GM20000 (cell line): Measurements from ENCODE around the gene INPP5F.
"Not testable (repeated sequence)": the region's sequence is repeated elsewhere in the genome, so short reads cannot be mapped to it uniquely, and the experiment has no call there.

ENCODE experiments used
- DNase-seq: peaks from one replicate; pipeline ENCODE4 v3.0.0; 2012; ENCODE audit warnings: low spot score
- TF ChIP-seq, protein P1 (sequence below): IDR thresholded peaks from 2 replicates; pipeline ENCODE4 v1.5.1; 2012; ENCODE audit warnings: mild to moderate bottlenecking, control low read depth; ENCODE audit errors: extremely low read depth, missing control alignments

Gene INPP5F

DNA sequence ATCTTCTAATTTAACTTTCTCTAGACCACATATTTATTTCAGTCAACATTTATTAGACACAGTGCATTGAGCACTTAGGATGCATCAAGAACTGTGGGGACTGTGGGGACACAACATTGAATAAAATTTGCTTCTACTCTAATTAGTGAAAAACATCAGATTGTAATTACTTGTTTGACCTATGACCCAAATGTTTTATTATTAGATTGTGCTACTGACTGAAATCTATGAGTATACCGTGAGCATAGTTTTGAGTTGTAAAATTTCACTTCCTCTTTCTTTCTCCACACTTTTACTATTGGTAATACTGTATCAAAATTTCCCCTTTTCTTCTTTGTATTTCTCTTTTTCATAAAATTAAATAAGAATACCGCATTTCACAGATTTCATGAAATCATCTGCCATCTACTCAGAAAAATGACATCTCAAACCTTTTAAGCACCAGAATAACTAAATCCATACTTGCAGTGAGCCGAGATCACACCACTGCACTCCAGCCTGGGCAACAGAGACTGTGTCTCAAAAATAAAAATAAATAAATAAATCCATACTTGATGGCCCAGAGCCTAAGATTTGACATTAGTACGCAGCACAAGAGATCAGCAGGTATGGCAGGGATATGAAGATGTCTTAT lies 25.4 kb upstream of the INPP5F start:
- peak; percentile 50 for DNase-seq
- TF ChIP-seq, protein P1, sequence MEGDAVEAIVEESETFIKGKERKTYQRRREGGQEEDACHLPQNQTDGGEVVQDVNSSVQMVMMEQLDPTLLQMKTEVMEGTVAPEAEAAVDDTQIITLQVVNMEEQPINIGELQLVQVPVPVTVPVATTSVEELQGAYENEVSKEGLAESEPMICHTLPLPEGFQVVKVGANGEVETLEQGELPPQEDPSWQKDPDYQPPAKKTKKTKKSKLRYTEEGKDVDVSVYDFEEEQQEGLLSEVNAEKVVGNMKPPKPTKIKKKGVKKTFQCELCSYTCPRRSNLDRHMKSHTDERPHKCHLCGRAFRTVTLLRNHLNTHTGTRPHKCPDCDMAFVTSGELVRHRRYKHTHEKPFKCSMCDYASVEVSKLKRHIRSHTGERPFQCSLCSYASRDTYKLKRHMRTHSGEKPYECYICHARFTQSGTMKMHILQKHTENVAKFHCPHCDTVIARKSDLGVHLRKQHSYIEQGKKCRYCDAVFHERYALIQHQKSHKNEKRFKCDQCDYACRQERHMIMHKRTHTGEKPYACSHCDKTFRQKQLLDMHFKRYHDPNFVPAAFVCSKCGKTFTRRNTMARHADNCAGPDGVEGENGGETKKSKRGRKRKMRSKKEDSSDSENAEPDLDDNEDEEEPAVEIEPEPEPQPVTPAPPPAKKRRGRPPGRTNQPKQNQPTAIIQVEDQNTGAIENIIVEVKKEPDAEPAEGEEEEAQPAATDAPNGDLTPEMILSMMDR, result no peak

DNA sequence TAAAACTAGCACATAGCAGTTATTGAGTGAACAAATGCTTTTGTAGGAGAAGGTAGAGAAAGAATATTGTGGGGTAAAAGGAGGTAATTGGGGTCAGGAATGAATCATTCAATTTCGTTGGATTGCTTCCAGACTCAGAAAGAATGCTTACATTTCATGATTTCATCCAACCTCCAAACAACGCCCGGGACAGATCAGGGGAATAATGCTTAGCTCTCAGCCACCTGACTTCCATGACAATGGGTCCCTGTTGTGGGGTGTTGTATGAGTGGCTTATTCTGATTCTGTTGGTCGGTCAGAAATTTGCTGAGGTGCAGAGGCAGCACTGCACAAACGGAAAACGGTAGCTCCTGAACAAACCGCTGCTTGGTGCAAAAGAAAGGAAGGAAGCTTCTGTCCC lies 24.0 kb upstream of the INPP5F start:
- TF ChIP-seq, protein P1, result no peak
- no peak for DNase-seq

DNA sequence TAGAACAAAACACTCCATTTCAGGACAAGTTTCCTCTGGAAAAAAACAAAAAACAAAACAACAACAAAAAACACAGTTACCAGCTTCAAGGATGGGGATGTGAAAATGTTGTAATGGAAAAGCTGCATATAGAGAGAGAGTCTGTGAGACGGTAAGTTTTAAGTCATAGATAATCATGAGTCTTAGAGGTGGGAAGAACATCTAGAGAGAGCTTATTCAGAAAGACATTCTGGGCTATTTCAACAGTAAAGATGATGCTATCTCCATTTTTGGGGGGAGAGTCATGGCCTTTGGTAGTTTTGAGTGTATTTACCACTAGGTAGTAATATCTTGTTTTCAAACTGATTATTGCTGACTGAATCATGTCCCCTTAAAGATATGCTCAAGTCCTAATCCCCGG lies 23.3 kb upstream of the INPP5F start:
- TF ChIP-seq, protein P1, result no peak
- no peak for DNase-seq

DNA sequence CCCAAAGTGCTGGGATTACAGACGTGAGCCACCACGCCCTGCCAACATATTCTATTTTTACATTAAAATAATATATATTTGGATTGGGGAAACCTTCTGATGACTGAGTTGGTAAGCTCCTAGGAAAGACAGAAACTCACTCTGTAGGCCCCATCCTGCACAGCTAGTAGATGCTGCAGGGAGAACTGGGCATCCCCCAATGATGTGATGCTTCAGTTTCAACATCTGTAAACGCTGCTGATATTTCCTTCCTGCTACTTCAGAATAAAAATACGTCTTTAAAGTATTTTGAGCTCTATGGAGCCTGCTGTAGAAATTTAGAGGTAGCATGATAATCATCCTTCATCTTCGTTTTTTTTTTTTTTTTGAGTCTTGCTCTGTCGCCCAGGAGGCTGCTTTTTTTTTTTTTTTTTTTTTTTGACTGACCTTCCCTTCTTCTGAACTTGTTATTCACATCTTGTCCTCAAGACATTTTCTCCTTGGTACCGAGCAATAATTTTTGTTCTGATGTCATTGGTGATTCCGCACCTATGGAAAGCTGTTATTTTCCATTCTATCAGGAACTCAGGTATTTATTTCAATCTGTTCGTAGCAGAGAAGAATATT lies 21.8 kb upstream of the INPP5F start:
- no peak for DNase-seq
- TF ChIP-seq, protein P1, result no peak

DNA sequence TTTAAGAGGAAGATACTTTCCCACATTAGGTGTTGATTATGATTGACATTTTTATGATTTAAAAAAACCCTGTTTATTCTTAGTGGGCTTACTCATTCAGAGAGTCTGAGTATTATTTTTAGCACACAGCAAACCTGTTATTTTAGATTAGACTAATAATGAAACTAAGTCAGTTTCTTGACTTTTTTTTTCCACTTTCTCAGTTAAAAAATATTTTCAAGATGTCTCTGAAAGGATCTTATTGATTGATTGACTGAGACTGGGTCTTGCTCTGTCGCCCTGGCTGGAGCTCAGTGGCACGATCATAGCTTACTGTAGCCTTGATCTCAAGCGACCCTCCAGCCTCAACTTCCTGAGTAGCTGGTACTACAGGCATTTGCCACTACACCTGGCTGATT lies 20.4 kb upstream of the INPP5F start:
- TF ChIP-seq, protein P1, result no peak
- DNase-seq, result no peak

DNA sequence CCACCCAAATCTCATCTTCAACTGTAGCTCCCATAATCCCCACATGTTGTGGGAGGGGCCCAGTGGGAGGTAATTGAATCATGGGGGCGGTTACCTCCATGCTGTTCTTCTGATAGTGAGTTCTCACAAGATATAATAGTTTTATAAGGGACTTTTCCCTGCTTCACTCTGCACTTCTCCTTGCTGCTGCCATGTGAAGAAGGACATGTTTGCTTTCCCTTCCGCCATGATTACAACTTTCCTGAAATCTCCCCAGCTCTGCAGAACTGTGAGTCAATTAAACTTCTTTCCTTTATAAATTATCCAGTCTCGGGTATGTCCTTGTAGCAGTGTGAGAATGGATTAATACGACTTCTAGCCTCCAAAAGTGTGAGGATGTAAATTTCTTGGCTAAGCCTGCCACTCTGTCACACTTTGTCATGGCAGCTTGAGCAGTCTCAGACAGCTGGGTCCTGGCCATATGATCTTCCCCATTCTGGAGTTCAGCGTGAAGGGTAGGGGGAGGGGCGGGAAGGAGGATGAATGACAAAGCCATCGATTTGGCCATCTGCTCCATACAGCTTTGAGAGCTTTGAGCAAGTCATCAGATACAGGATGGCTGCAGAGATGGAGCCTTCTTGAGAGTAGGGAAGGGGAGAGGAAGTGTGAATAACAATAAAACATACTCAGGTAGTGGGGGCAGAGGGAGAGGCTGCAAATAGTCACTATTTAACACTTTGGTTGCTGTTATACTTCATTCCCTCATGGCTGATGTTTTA lies 19.1 kb upstream of the INPP5F start:
- TF ChIP-seq, protein P1, result no peak

DNA sequence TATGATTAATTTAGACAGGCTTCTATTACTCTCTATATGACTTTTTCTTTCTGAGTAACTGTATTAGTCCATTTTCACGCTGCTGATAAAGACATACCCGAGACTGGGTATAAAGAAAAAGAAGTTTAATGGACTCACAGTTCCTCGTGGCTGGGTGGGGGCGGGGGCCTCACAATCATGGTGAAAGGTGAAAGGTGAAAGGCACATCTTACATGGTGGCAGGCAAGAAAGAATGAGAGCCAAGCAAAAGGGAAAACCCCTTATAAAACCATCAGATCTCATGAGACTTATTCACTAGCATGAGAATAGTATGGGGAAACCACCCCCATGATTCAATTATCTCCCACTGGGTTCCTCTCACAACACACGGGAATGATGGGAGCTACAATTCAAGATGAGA lies 18.5 kb upstream of the INPP5F start:
- DNase-seq, result not testable (repeated sequence)

More for the DNA sequence above, 19.1 kb upstream of the INPP5F start:
- no peak for DNase-seq

DNA sequence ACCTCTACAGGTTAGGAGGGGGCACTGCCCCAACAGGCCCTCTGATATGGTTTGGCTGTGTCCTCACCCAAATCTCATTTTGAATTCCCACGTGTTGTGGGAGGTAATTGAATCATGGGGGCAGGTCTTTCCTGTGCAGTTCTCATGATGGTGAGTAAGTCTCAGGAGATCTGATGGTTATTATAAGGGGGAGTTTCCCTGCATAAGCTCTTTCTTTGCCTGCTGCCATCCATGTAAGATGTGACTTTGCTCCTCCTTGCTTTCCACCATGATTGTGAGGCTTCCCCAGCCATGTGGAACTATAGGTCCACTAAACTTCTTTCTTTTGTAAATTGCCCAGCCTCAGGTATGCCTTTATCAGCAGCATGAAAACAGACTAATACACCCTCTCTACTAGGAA lies 14.9 kb upstream of the INPP5F start:
- not testable (repeated sequence) for DNase-seq
